HK-2 (cell line): ENCODE data around the gene ETHE1.

Experiments
- DNase-seq: peaks from one replicate; pipeline ENCODE4 v3.0.0-alpha.2; 2018; ENCODE audit not compliant: unreplicated experiment

The ETHE1 gene, protein sequence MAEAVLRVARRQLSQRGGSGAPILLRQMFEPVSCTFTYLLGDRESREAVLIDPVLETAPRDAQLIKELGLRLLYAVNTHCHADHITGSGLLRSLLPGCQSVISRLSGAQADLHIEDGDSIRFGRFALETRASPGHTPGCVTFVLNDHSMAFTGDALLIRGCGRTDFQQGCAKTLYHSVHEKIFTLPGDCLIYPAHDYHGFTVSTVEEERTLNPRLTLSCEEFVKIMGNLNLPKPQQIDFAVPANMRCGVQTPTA

GRCh38 chr19:43526884-43527859, at the start of gene ETHE1:
ETHE1 (minus strand) TSS chr19:43527201; CDS start chr19:43527177, 24 bp downstream.
- DNase-seq: peak; percentile 71

DNA sequence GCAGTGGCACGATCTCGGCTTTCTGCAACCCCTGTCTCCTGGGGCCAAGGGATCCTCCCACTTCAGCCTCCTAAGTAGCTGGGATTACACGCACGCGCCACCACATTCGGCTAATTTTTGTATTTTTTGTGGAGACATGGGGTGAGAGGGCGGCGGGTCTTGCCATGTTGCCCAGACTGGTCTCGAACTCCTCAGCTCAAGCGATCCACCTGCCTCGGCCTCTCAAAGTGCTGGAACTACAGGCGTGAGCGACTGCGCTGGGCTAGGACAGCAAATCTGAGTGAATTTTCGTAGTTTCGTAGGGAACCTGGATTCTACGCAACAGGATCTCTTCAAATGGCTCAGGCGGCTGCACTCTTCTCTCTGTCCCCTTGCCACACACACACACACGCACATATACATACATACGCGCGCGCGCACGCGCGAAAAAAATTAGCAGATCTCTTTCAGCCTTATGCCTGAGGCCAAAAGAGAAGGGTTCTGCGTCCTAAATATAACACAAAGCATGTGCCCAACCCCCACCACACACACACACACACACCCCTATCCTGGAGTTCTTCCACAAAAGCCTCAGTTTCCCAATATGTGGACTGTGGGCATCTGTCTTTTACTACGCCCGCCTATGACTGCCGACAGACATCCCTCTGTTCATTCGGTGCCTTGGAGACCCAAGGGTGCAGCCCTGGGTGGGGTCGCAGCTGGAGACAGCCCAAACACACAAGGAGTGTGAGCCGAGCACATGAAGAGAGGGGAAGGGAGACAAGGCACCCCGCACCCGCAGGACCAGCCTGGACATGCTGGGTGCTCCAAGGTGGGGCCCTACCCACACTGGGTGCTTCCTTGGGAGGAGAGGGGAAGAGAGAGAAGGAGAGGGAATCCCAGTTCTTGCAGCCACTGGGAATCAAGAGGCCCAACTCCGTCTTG, 49.2 kb upstream of the ETHE1 start:
- no peak for DNase-seq

DNA sequence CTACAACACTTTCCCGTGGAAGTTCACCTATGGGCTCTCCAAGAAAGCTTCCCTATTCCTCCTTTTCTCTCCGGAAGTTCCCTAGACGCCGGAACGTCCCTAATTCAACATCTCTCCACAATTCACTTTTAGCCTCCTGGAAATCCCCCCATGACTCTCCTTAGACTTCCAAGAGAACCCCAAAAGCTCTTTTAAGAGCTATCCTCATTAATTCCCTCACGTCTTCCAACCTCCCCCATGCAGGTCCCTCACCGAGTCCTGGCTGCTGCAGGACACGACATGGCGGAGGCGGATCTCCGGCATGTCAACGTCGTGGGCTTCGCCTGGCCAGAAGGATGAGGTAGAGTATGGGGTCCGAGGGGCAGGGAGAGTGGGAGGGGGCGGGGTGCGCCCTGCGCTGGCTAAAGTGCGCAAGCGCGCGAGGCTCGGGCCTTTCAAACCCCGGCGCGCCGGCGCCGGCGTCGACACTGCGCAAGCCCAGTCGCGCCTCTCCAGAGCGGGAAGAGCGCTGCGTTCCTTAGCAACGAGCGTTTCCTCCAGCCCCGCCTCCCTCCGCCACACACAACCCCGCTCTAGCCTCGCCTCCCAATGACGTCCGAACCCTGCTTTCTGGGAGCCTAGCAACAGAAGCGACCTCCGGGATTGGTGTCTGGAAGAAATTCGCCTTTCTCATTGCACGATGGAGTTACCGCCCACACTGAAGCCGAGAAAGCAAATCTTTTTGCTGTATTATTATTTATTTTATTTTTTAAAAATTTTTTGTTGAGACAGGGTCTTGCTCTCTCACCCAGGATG, 48.4 kb upstream of the ETHE1 start, which contains the start of the genes PINLYP and XRCC1:
PINLYP (plus strand) TSS at position 646 of the 795 bp plus-strand sequence. CDS start 1,391 bp downstream, outside the sequence.
XRCC1 (minus strand) TSS at position 372 of the 795 bp plus-strand sequence; CDS start at position 303, 69 bp downstream.
- peak; percentile 95 for DNase-seq

DNA sequence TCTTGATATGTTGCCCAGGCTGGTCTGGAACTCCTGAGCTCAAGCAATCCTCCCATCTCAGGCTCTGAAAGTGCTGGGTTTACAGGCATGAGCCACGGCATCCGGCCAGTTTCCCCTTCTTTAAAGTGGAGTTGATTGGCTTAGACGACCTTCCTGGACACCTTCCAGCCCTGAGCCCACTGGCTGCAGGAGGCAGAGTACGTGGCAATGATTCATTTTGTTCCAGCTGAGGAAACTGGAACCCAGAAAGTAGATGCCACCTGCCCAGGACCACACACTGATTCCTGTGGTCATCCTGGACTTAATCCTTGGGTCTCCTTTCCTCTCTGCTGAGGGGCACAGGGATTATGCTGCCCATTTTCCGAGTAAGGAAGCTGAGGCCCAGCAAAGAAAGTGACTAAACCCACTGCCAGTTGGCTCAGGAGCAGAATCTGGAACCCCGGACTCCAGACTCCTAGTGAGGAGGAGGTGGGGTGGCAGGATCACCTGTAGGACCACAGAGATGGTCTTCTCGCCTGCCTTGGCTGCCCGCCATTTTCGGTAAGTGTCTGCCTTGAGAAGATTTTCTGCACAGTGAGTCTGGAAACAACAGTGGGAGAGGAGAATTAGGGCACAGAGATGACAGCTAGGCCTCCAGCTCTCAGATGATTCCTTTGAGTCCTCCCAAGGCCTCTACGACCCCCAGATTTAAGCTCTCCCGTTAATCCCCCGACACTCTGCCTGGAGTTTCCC, 47.6 kb upstream of the ETHE1 start:
- peak; percentile 83 for DNase-seq

DNA sequence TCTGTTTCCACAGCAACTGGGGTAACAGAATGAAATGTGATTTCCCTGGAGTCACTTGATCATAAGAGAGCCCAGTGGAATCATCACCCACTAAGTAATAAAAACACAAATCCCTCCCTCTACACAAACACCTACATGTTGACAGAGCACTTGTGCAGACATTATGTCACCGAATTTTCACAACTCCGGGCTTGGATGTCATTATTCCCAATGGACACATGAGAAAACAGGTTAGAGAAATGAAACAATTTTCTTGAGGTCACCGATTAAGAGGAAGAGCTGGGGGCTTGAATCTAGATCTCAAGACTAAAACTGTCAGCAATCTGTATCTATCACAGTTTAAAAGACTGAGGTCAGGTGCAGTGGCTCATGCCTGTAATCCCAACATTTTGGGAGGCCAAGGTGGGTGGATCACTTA, 45.2 kb upstream of the ETHE1 start:
- no peak for DNase-seq

DNA sequence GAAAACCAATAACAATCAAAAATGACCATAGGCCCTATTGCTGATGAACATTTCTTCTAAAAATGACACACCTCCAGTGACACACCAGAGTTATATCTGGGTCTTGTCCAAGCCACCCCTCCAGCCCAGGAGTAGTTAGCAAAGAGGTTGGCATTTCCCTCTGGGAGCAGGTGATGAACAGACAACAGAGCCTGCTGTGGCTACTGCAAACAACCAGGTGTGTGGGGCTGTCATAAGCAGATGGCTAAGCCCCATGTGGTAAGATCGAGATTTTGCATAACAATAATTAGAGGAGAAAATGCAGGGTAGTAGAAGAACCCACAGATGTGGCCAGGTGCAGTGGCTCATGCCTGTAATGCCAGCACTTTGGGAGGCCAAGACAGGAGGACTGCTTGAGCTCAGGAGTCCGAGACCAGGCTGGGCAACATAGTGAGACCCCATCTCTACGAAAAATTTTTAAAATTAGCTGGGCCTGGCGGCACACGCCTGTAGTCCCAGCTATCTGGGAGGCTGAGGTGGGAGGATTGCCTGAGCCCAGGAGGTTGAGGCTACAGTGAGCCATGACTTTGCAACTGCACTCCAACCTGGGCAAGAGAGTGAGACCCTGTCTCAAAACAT, 43.3 kb upstream of the ETHE1 start:
- no peak for DNase-seq

GRCh38 chr19:43569657-43570056, 42.7 kb upstream of the ETHE1 start:
- no peak for DNase-seq

GRCh38 chr19:43564800-43565199, 37.8 kb upstream of the ETHE1 start:
- DNase-seq: no peak

DNA sequence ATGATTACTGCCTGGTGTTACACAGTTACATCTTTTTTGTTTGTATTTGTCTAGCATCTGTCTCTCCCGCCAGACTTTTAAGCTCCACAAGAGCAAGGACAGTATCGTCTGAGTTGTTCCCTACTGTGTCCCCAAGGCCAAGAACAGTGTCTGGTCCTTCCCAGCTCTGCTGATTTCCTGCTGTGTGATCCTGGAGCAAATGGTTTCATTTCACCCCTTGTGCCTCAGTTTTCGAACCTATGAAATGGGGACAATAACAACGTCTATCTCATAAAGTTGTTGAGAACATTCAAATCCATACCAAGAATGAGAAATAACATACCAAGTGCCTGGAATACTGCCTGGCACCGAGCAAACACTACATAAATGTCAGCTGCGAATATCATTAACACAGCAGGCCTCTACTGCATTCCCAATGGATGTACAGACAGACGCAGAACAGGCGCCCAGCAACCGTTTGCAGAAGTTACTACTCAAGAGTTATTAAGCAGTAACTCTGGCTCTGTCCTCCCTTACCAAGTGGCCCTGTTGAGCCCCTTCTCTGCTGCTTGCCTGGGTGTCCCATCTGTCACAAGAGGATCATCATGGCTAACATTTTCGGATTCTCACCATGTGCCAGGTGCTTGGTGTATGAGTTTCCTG, 36.9 kb upstream of the ETHE1 start:
- DNase-seq: no peak

DNA sequence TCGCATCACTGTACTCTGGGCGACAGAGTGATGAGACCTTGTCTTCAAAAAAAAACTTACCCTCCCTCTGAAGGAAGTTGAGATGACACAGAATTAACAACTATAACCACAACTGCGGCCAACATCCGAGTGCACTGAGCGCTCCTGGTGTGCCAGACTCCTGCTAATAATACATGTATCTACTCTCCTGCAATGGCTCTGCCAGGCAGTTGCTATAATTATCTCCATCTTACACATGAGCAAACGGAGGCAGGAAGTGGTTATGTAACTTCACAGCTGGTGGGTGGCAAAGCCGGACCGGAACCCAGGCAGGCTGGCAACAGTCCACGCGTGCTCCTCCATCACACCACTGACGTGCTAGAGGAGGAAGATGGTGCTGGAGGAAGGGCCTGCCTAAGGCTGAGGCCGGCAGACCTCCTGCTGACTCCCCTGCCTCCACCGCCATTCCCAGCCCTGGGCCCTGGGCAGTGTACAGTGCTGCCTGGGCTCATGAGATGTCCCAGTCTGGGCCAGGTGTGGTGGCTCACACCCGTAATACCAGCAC, 35.8 kb upstream of the ETHE1 start:
- peak; percentile 88 for DNase-seq

DNA sequence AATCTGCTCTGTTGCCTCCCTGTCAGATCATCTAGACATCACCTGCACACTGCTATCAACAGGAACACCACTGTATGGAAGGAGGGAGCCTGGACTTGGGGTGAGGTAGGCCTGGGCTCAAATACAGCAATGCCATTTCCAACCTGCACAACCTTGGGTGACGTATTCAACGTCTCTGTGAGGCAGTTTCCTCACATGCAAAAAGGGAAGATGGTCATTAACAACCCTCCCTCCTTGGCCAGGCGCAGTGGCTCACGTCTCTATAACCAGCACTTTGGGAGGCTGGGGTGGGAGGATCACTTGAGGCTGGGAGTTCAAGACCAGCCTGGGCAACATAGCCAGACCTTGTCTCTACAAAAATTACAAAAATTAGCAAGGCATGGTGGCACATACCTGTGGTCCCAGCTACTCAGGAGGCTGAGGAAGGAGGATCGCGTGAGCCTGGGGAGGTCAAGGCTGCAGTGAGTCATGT, 35.3 kb upstream of the ETHE1 start:
- DNase-seq: no peak

DNA sequence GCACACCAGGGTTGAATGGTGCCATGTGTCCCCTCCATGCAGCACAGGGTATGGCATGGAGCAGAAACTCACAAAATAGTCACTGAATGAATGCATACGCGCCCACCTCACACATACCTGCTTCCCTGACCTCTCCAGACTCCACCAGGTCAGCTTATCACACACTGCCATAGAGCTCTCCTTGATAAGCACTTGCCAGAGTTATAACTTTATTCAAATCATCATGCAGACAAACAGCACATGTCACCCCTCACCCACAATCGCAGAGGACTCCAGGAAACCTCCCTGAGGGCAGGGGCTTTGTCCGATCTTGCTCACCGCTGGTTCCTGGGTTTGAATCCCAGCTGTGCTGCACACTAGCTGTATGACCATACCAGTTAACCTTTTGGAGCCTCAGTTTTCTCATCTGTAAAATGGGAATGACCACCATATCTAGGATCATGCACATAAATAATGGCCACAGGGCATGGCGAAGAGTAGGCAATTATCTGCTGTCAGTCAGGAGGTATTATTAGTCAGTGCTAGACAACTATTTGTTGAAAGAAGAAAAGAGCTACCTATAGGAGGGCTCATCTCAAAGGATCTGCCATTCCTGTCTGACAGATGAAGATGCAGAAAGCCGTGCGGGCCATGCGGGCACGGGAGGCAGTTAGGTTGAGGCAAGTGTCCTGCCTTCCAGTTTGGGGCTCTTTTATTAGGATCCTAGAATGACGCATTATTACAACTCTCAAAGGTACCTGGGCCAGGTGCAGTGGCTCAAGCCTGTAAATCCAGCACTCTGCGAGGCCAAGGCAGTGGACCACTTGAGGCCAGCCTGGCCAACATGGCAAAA, 34.4 kb upstream of the ETHE1 start:
- no peak for DNase-seq

GRCh38 chr19:43560687-43561086, 33.7 kb upstream of the ETHE1 start:
- peak; percentile 12 for DNase-seq

- peak; percentile 65 for DNase-seq
Observed at GRCh38 chr19:43555185-43555770, 28.3 kb upstream of the ETHE1 start.

GRCh38 chr19:43554317-43554895, 27.4 kb upstream of the ETHE1 start:
- no peak for DNase-seq

GRCh38 chr19:43553656-43554055, 26.7 kb upstream of the ETHE1 start:
- DNase-seq: no peak

DNA sequence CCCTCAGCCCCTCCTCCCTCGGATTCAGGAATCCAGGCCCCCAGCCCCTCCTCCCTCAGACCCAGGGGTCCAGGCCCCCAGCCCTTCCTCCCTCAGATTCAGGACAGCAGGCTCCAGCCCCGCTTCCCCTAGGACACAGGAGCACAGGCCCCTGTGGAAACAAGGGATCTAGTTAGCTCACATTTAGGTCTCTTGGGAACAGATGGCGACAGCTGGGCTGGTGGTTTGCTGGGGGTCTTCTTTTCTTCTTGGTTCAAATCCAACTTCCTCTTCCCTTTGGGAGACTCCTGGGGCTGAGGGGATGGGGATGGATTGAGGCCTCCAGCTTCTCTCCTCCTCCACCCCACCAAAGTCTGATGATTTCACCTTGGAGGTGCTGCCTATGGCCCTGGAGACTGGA, 25.6 kb upstream of the ETHE1 start:
- no peak for DNase-seq
